GM18873 (cell line): ENCODE measurements around the gene MASP1.
"Not testable (repeated sequence)": the region's sequence is repeated elsewhere in the genome, so short reads cannot be mapped to it uniquely, and the experiment has no call there.

Experiments used
- ATAC-seq: cut with Tn5 transposase; IDR thresholded peaks from one replicate; pipeline ENCODE4 v1.9.1; 2021; ENCODE audit warnings: mild to moderate bottlenecking, moderate library complexity, moderate number of reproducible peaks; ENCODE audit not compliant: unreplicated experiment, low FRiP score

Gene MASP1

GRCh38 chr3:187266691-187267090, 24.8 kb downstream of the MASP1 start:
- ATAC-seq = no peak

GRCh38 chr3:187265461-187265955, 26.0 kb downstream of the MASP1 start:
- ATAC-seq = no peak

- ATAC-seq = no peak
Measured at GRCh38 chr3:187264911-187265310, 26.6 kb downstream of the MASP1 start.

- no peak for ATAC-seq
Measured at GRCh38 chr3:187264021-187264420, 27.5 kb downstream of the MASP1 start.

GRCh38 chr3:187263270-187263669, 28.3 kb downstream of the MASP1 start:
- no peak for ATAC-seq

GRCh38 chr3:187262360-187262759, 29.2 kb downstream of the MASP1 start:
- no peak for ATAC-seq

- ATAC-seq = no peak
Measured at GRCh38 chr3:187261541-187261969, 30.0 kb downstream of the MASP1 start.

- ATAC-seq = no peak
Measured at GRCh38 chr3:187259171-187259570, 32.4 kb downstream of the MASP1 start.

GRCh38 chr3:187257992-187258692, 33.4 kb downstream of the MASP1 start:
- no peak for ATAC-seq

- ATAC-seq = no peak
Measured at GRCh38 chr3:187257471-187257870, 34.1 kb downstream of the MASP1 start.

- no peak for ATAC-seq
Measured at GRCh38 chr3:187256051-187256616, 35.4 kb downstream of the MASP1 start.

GRCh38 chr3:187255314-187255713, 36.2 kb downstream of the MASP1 start:
- ATAC-seq = no peak

GRCh38 chr3:187252311-187252710, 39.2 kb downstream of the MASP1 start:
- ATAC-seq = no peak

- ATAC-seq = no peak
Measured at GRCh38 chr3:187251599-187251998, 39.9 kb downstream of the MASP1 start.

- ATAC-seq = no peak
Measured at GRCh38 chr3:187247398-187247797, 44.1 kb downstream of the MASP1 start.

- ATAC-seq = no peak
Measured at GRCh38 chr3:187243933-187244524, 47.5 kb downstream of the MASP1 start.

- ATAC-seq = no peak
Measured at GRCh38 chr3:187242900-187243299, 48.6 kb downstream of the MASP1 start.

- no peak for ATAC-seq
Measured at GRCh38 chr3:187242435-187242834, 49.1 kb downstream of the MASP1 start.

- not testable (repeated sequence) for ATAC-seq
Measured at GRCh38 chr3:187238835-187239234, 52.7 kb downstream of the MASP1 start.

- ATAC-seq = no peak
Measured at GRCh38 chr3:187238239-187238638, 53.3 kb downstream of the MASP1 start.

GRCh38 chr3:187237741-187238140, 53.8 kb downstream of the MASP1 start:
- ATAC-seq = no peak

GRCh38 chr3:187236962-187237361, 54.6 kb downstream of the MASP1 start:
- no peak for ATAC-seq
